Osteoblast (primary cell): ENCODE measurements around the gene LRP1-AS. TPM values are rescaled to one million over a fixed set of nuclear protein-coding genes. Genes with fewer than 3 reads are reported as not detected.

Experiments
- DNase-seq: peaks from one replicate; pipeline ENCODE4 v3.0.0; 2011; ENCODE audit warnings: low spot score, mixed read lengths; ENCODE audit not compliant: insufficient read length; ENCODE audit errors: missing footprints
- H2AFZ ChIP-seq: 2 replicates; pipeline ENCODE4 v1.6.0; 2011; ENCODE audit warnings: mild to moderate bottlenecking, low read length
- H3K27ac ChIP-seq: 2 replicates; pipeline ENCODE4 v1.5.1; 2011; ENCODE audit warnings: mild to moderate bottlenecking, low read depth, low read length, moderate library complexity
- H3K27me3 ChIP-seq: 2 replicates; pipeline ENCODE4 v1.6.0; 2012; ENCODE audit warnings: mild to moderate bottlenecking, control low read depth, inconsistent platforms, low read length, moderate library complexity; ENCODE audit not compliant: insufficient read depth
- H3K36me3 ChIP-seq: 2 replicates; pipeline ENCODE4 v1.5.1; 2011; ENCODE audit warnings: mild to moderate bottlenecking, low read length, control low read depth, moderate library complexity; ENCODE audit not compliant: insufficient read depth
- H3K4me1 ChIP-seq: 2 replicates; pipeline ENCODE4 v1.5.1; 2011; ENCODE audit warnings: mild to moderate bottlenecking, low read length, control low read depth, moderate library complexity; ENCODE audit not compliant: insufficient read depth
- H3K4me2 ChIP-seq: 2 replicates; pipeline ENCODE4 v1.6.0; 2011; ENCODE audit warnings: mild to moderate bottlenecking, low read length; ENCODE audit not compliant: insufficient read depth
- H3K4me3 ChIP-seq: fragments of 200-600 bp; sonication (generic); 3 replicates; pipeline ENCODE4 v1.5.1; 2012; ENCODE audit warnings: mild to moderate bottlenecking, low read length, inconsistent platforms; ENCODE audit not compliant: insufficient read depth
- H3K79me2 ChIP-seq: 2 replicates; pipeline ENCODE4 v1.6.0; 2012; ENCODE audit warnings: mild to moderate bottlenecking, low read length, control low read depth, inconsistent platforms; ENCODE audit not compliant: insufficient read depth
- H3K9me3 ChIP-seq: 2 replicates; pipeline ENCODE4 v1.5.1; 2011; ENCODE audit warnings: low read depth, low read length, control low read depth
- H4K20me1 ChIP-seq: 2 replicates; pipeline ENCODE4 v1.6.0; 2012; ENCODE audit warnings: mild to moderate bottlenecking, low read length, control low read depth; ENCODE audit not compliant: insufficient read depth
- total RNA-seq: library from RNA; depleted of rRNA; stranded (reverse); fragments of >200 nt; gene quantifications from 2 replicates; pipeline ENCODE4 v1.2.3, GENCODE V29; 2012
- TF ChIP-seq, protein P1 (sequence below): IDR thresholded peaks from 2 replicates; pipeline ENCODE4 v1.5.1; 2011; ENCODE audit warnings: mild to moderate bottlenecking, low read depth, low read length, moderate library complexity; ENCODE audit errors: extremely low read depth

LRP1-AS gene
- total RNA-seq, 1 donor = not detected

DNA sequence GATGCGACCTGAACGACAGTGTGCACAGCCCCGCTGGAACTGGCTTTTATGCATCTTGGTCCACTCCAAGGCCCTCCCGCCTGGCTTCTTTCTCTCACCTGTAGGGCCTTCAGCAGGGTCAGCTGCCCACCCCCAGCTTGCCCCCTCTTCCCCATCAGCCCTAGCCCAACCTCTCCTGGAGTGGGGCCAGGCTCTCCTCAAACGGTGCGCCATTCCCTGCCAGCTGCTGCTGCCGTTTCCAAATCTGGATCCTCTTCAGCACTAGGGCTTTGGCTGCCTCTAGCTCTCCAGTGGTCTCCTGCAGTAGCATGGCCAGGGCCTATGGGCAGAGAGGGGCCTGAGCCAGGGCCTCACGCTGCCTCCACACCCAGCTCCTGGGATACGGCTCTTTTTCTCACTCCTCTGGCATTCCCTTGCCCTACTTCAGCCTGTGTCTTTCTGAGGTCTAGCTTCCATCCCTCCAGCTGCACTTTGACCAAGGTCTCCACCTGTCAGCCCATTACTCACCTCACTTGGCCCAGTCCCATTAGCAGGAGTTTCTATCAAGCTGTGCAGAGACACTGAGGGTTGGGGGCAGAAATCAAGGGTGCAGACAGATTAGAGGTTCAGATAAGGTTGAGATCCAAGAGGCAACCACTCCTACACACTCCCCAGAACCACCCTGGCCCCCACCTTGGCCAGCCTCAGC is 41.3 kb downstream of the LRP1-AS start:
- H4K20me1 ChIP-seq = peaks cover 22% of the 10 kb centered on the region
- peaks cover 38% of the 10 kb centered on the region for H3K79me2 ChIP-seq
- no peaks in the 10 kb centered on the region for H3K27me3 ChIP-seq
- H3K36me3 ChIP-seq = peaks cover 48% of the 10 kb centered on the region
- TF ChIP-seq, protein P1, sequence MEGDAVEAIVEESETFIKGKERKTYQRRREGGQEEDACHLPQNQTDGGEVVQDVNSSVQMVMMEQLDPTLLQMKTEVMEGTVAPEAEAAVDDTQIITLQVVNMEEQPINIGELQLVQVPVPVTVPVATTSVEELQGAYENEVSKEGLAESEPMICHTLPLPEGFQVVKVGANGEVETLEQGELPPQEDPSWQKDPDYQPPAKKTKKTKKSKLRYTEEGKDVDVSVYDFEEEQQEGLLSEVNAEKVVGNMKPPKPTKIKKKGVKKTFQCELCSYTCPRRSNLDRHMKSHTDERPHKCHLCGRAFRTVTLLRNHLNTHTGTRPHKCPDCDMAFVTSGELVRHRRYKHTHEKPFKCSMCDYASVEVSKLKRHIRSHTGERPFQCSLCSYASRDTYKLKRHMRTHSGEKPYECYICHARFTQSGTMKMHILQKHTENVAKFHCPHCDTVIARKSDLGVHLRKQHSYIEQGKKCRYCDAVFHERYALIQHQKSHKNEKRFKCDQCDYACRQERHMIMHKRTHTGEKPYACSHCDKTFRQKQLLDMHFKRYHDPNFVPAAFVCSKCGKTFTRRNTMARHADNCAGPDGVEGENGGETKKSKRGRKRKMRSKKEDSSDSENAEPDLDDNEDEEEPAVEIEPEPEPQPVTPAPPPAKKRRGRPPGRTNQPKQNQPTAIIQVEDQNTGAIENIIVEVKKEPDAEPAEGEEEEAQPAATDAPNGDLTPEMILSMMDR = no peak
- H3K27ac ChIP-seq = no peak overlapping the region
- H3K4me1 ChIP-seq = peaks cover 12% of the 10 kb centered on the region
- H3K4me3 ChIP-seq = no peak overlapping the region
- DNase-seq = peak; percentile 27
- no peaks in the 10 kb centered on the region for H3K9me3 ChIP-seq
- H3K4me2 ChIP-seq = no peak overlapping the region
- no peak overlapping the region for H2AFZ ChIP-seq

DNA sequence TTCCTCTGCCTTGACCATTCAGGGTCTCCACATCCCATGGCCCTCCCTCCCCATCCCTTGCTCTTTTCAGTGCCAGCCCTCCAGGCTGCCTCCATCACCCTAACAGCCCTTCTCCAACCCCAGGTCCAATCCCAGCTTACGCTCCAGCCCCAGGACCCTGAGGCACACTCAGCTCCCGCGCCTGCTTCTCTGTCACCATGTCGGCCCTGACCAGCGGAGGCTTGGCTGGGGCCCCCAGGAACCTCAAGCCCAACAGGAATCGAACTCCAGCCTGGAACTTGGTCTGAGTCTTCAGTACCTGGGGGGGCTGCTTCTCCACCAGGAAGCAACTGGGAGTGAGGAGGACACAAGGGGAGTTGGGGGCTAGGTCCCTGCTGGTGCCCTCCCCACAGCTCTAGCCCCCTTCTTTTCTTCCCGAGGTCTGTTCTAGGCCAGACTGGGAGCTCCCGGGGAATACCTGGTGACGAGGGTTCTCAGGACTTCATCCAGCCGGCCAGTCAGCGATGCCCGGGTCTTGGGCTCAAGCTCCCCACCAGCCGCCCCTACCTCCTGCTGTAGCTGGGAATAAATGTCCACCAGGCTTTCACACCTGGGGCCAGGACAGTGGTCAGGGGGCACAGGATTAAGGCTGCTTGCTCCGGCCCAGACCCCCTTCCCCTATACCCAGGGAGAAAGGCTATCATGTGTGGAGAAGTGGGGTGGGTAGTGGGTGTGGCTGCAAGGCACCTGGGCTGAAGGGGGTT is 42.2 kb downstream of the LRP1-AS start:
- Histone ChIP-seq H3K4me3 (no peak overlapping the region), H3K4me1 (peaks cover 10% of the 10 kb centered on the region), H3K27me3 (no peaks in the 10 kb centered on the region), H3K9me3 (no peaks in the 10 kb centered on the region), H2AFZ (no peak overlapping the region), H3K36me3 (peaks cover 48% of the 10 kb centered on the region), H3K79me2 (peaks cover 28% of the 10 kb centered on the region), H4K20me1 (peaks cover 21% of the 10 kb centered on the region), H3K4me2 (no peak overlapping the region), H3K27ac (no peak overlapping the region)
- DNase-seq = peak; percentile 41
- TF ChIP-seq, protein P1 = no peak

DNA sequence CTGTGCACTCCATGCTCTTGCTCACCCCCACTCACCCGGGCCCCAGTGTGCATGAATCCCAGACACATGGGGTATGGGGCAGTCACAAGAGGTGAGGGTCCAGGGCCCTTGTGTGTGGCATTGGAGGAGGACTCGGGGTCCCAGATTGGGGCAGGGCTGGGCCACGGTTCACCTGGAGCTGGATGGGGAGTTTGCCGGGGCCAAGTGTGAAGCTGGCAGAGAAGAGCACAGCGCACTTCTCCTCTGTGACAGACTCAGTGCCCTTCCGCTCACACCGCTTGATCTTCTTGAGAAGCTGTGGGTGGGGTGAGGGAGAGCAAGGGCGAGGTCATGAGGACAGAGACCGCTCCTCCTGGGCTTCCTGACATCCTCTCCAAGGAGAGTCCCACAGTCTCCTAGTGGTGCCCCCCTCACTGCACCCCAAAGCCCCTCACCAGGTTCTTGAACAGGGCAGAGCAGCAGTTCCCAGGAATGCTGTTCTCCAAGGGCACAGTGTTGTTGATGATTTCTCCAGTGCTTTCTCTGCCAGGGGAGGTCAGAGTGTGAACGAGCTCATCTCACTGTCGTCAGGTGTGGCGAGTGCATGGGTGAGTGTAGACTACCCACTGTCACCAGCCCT is 43.0 kb downstream of the LRP1-AS start:
- Histone ChIP-seq H3K4me3 (no peak overlapping the region), H3K4me1 (peaks cover 2% of the 10 kb centered on the region), H3K36me3 (peaks cover 55% of the 10 kb centered on the region), H3K4me2 (no peak overlapping the region), H3K9me3 (no peaks in the 10 kb centered on the region), H2AFZ (no peak overlapping the region), H3K27me3 (no peaks in the 10 kb centered on the region), H3K79me2 (peaks cover 20% of the 10 kb centered on the region), H4K20me1 (peaks cover 14% of the 10 kb centered on the region), H3K27ac (no peak overlapping the region)
- DNase-seq = peak; percentile 43
- TF ChIP-seq, protein P1 = no peak

DNA sequence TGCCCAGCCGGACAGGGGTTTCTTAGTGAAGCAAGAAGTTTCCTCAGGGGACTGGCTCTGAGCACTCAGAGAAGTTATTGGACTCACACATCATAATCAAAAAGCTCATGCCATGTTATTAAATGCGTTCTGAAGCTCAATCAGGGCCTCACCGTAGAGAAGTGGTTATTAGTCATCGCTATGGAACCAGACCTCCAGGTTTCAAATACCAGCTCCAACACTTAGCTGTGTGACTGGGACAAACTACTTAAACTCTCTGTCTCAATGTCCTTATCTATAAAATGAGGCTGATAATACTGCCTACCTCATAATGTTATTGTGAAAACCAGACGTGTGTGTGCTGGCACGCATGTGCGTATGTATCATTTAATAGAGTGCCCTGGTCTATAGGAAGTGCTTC is 43.6 kb downstream of the LRP1-AS start:
- Histone ChIP-seq H3K79me2 (peaks cover 17% of the 10 kb centered on the region), H3K4me2 (no peak overlapping the region), H3K27ac (no peak overlapping the region), H3K36me3 (peaks cover 61% of the 10 kb centered on the region), H4K20me1 (peaks cover 10% of the 10 kb centered on the region), H3K27me3 (no peaks in the 10 kb centered on the region), H3K4me3 (no peak overlapping the region), H2AFZ (no peak overlapping the region), H3K4me1 (peaks cover 2% of the 10 kb centered on the region), H3K9me3 (no peaks in the 10 kb centered on the region)
- TF ChIP-seq, protein P1 = no peak
- DNase-seq = peak; percentile 58
